ENCODE measurements around the gene TMPRSS4. TPM values are rescaled to one million over a fixed set of nuclear protein-coding genes. Genes with fewer than 3 reads are reported as not detected.

Gene TMPRSS4
- total RNA-seq, 1 donor from 2014 or later, result not detected

DNA sequence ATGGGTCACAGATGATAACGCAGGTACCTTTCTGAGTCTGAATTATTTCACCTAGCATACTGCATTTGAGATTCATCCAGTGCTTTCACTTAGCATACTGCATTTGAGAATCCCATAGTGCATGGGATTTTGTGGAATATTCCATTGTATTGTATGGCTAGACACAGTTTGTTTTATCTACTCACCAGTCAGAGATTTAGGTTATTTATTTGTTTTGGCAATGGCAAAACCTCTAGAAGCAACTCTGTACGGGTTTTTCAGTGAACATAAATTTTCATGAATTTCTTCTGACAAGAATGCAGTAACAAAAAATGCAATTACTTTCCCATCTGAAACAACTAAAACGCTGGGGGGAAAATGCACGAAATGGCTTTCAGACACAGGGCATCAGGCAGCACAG, 51.4 kb downstream of the TMPRSS4 start:
- no peaks in the 10 kb centered on the region for H3K9me3 Mint-ChIP-seq
- peaks cover 3% of the 10 kb centered on the region for H3K27me3 Mint-ChIP-seq (ENCODE audit: insufficient read depth)
- intact Hi-C loops (cut with micrococcal nuclease), result no loop called here
- no peak overlapping the region for H3K27ac Mint-ChIP-seq
- no peak overlapping the region for H3K4me3 Mint-ChIP-seq
- H3K4me1 Mint-ChIP-seq (ENCODE audit: low read depth), result no peaks in the 10 kb centered on the region
- H3K36me3 Mint-ChIP-seq (ENCODE audit: low read depth), result no peaks in the 10 kb centered on the region
- no peak for DNase-seq (ENCODE audit: low spot score)

DNA sequence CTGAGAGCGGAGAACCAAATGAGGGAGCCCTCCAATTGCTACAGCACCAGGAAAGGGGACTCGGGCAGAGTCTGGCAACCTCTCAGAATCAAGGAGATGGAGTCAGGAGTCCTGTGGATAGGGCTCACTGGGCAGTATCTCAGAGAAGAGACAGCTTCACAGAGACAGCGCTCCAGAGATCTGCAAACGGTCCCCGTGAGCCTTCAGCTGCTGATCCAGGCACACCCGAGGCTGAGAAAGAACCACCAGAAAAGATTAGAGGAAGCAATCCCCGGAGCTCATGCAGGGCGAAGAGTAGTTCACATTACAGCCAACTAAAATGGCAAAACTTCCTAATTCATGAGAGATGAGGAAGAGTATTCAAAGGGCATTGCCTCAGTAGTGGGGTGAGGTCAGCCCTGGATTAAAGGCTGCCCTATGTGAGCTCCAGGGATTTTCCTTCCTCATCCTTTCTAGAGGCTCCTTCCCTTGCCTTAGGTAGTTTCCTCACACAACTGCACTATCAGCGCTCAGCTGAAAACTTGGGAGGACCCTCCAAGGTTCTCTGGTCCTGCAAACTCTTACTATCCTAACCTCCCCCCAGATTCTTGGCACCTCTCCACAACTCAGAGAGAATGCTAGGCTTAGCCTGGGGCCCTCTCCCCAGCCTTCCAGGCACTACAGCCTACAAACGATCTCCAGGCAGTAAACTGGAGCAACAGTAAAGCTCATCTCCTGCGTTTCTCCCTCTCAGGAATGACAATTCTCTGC, 52.0 kb downstream of the TMPRSS4 start:
- DNase-seq (ENCODE audit: low spot score), result no peak
- H3K4me3 Mint-ChIP-seq, result no peak overlapping the region
- H3K9me3 Mint-ChIP-seq, result no peaks in the 10 kb centered on the region
- H3K27ac Mint-ChIP-seq, result no peak overlapping the region
- H3K36me3 Mint-ChIP-seq (ENCODE audit: low read depth), result no peaks in the 10 kb centered on the region
- intact Hi-C loops (cut with micrococcal nuclease), result no loop called here
- peaks cover 5% of the 10 kb centered on the region for H3K27me3 Mint-ChIP-seq (ENCODE audit: insufficient read depth)
- no peaks in the 10 kb centered on the region for H3K4me1 Mint-ChIP-seq (ENCODE audit: low read depth)

GRCh38 chr11:118129471-118130172, 52.7 kb downstream of the TMPRSS4 start:
- Mint-ChIP-seq H3K4me1 (ENCODE audit: low read depth) (no peaks in the 10 kb centered on the region), H3K4me3 (no peak overlapping the region), H3K27ac (no peak overlapping the region), H3K27me3 (ENCODE audit: insufficient read depth) (peaks cover 8% of the 10 kb centered on the region), H3K36me3 (ENCODE audit: low read depth) (no peaks in the 10 kb centered on the region), H3K9me3 (no peaks in the 10 kb centered on the region)
- no peak for DNase-seq (ENCODE audit: low spot score)
- intact Hi-C loops (cut with micrococcal nuclease), result no loop called here

- DNase-seq (ENCODE audit: low spot score), result no peak
- Mint-ChIP-seq H3K27ac (no peak overlapping the region), H3K4me3 (no peak overlapping the region)
Observed at GRCh38 chr11:118132385-118133151, 55.7 kb downstream of the TMPRSS4 start.

GRCh38 chr11:118133816-118134215, 56.9 kb downstream of the TMPRSS4 start:
- DNase-seq (ENCODE audit: low spot score), result no peak
- Mint-ChIP-seq H3K4me3 (no peak overlapping the region), H3K36me3 (ENCODE audit: low read depth) (no peaks in the 10 kb centered on the region), H3K9me3 (no peaks in the 10 kb centered on the region), H3K27me3 (ENCODE audit: insufficient read depth) (peaks cover 11% of the 10 kb centered on the region), H3K4me1 (ENCODE audit: low read depth) (no peaks in the 10 kb centered on the region), H3K27ac (no peak overlapping the region)
- intact Hi-C loops (cut with micrococcal nuclease), result no loop called here

More at GRCh38 chr11:118132385-118133151, 55.7 kb downstream of the TMPRSS4 start:
- no peaks in the 10 kb centered on the region for H3K36me3 Mint-ChIP-seq (ENCODE audit: low read depth)
- H3K27me3 Mint-ChIP-seq (ENCODE audit: insufficient read depth), result peaks cover 11% of the 10 kb centered on the region
- intact Hi-C loops (cut with micrococcal nuclease), result no loop called here
- H3K9me3 Mint-ChIP-seq, result no peaks in the 10 kb centered on the region
- H3K4me1 Mint-ChIP-seq (ENCODE audit: low read depth), result no peaks in the 10 kb centered on the region

GRCh38 chr11:118135051-118135795, 58.3 kb downstream of the TMPRSS4 start:
- no peaks in the 10 kb centered on the region for H3K9me3 Mint-ChIP-seq
- H3K4me3 Mint-ChIP-seq, result no peak overlapping the region
- no peaks in the 10 kb centered on the region for H3K36me3 Mint-ChIP-seq (ENCODE audit: low read depth)
- DNase-seq (ENCODE audit: low spot score), result no peak
- H3K27ac Mint-ChIP-seq, result no peak overlapping the region
- peaks cover 17% of the 10 kb centered on the region for H3K27me3 Mint-ChIP-seq (ENCODE audit: insufficient read depth)
- intact Hi-C loops (cut with micrococcal nuclease), result no loop called here
- no peaks in the 10 kb centered on the region for H3K4me1 Mint-ChIP-seq (ENCODE audit: low read depth)

GRCh38 chr11:118135796-118136165, 58.9 kb downstream of the TMPRSS4 start:
- Mint-ChIP-seq H3K27ac (no peak overlapping the region), H3K9me3 (no peaks in the 10 kb centered on the region), H3K4me3 (no peak overlapping the region), H3K27me3 (ENCODE audit: insufficient read depth) (peaks cover 21% of the 10 kb centered on the region), H3K36me3 (ENCODE audit: low read depth) (no peaks in the 10 kb centered on the region), H3K4me1 (ENCODE audit: low read depth) (no peaks in the 10 kb centered on the region)
- no peak for DNase-seq (ENCODE audit: low spot score)
- intact Hi-C loops (cut with micrococcal nuclease), result no loop called here

DNA sequence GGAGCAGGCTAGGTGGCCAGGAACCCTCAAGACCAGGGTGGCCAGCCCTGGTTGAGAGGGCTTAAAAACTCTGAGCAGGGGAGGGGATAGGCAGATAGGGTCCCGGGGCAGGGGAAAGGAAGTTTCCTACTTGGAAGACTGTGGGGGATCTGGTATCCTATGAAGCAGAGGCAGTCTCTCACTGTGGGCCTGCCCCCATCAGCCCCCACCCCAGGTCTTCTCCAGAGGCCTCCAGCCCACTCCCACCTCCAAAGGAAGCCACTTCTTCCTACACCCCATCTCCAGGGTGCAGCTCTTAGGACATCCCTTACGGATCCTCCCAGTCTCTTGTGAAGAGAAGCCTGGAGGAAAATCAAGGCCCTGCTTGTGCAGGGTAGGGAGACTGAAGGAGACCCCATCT, 59.5 kb downstream of the TMPRSS4 start:
- no peaks in the 10 kb centered on the region for H3K9me3 Mint-ChIP-seq
- DNase-seq (ENCODE audit: low spot score), result no peak
- no peaks in the 10 kb centered on the region for H3K36me3 Mint-ChIP-seq (ENCODE audit: low read depth)
- H3K27ac Mint-ChIP-seq, result no peak overlapping the region
- no peak overlapping the region for H3K4me3 Mint-ChIP-seq
- H3K4me1 Mint-ChIP-seq (ENCODE audit: low read depth), result no peaks in the 10 kb centered on the region
- peaks cover 23% of the 10 kb centered on the region for H3K27me3 Mint-ChIP-seq (ENCODE audit: insufficient read depth)
- intact Hi-C loops (cut with micrococcal nuclease), result no loop called here

- peaks cover 24% of the 10 kb centered on the region for H3K27me3 Mint-ChIP-seq (ENCODE audit: insufficient read depth)
- intact Hi-C loops (cut with micrococcal nuclease), result no loop called here
- no peak overlapping the region for H3K4me3 Mint-ChIP-seq
Observed at GRCh38 chr11:118136801-118137200, 59.9 kb downstream of the TMPRSS4 start.

GRCh38 chr11:118138839-118139420, 62.1 kb downstream of the TMPRSS4 start:
- no peaks in the 10 kb centered on the region for H3K9me3 Mint-ChIP-seq
- H3K36me3 Mint-ChIP-seq (ENCODE audit: low read depth), result no peaks in the 10 kb centered on the region
- DNase-seq (ENCODE audit: low spot score), result no peak
- intact Hi-C loops (cut with micrococcal nuclease), result no loop called here
- H3K27ac Mint-ChIP-seq, result no peak overlapping the region
- H3K27me3 Mint-ChIP-seq (ENCODE audit: insufficient read depth), result peaks cover 24% of the 10 kb centered on the region
- peaks cover 12% of the 10 kb centered on the region for H3K4me1 Mint-ChIP-seq (ENCODE audit: low read depth)
- H3K4me3 Mint-ChIP-seq, result no peak overlapping the region

More at GRCh38 chr11:118136801-118137200, 59.9 kb downstream of the TMPRSS4 start:
- Mint-ChIP-seq H3K27ac (no peak overlapping the region), H3K9me3 (no peaks in the 10 kb centered on the region), H3K36me3 (ENCODE audit: low read depth) (no peaks in the 10 kb centered on the region), H3K4me1 (ENCODE audit: low read depth) (no peaks in the 10 kb centered on the region)
- DNase-seq (ENCODE audit: low spot score), result no peak

- Mint-ChIP-seq H3K27ac (no peak overlapping the region), H3K27me3 (ENCODE audit: insufficient read depth) (peaks cover 27% of the 10 kb centered on the region), H3K4me3 (no peak overlapping the region), H3K9me3 (no peaks in the 10 kb centered on the region), H3K4me1 (ENCODE audit: low read depth) (peaks cover 12% of the 10 kb centered on the region), H3K36me3 (ENCODE audit: low read depth) (no peaks in the 10 kb centered on the region)
- intact Hi-C loops (cut with micrococcal nuclease), result no loop called here
- no peak for DNase-seq (ENCODE audit: low spot score)
Observed at GRCh38 chr11:118139578-118139977, 62.7 kb downstream of the TMPRSS4 start.

DNA sequence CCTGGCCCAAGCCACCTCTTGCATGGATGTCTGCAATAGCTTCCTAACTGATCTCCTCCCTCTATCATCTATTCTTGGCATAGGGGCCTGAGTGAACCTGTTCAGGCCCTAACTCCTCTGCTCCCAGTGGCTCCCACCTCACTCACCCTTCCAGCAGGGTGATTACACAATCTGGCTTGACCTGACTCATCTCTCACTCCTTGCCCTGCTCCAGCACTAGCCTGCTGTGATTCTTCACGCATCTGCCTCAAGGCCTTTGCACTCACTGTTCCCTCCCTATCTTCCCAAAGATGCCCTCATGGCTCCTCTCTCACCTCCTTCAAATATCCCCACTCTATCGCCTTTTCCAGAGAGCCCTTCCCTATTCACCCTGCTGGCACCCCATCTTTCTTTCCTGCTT, 65.2 kb downstream of the TMPRSS4 start:
- no peak for DNase-seq (ENCODE audit: low spot score)
- no peak overlapping the region for H3K4me3 Mint-ChIP-seq
- peaks cover 17% of the 10 kb centered on the region for H3K4me1 Mint-ChIP-seq (ENCODE audit: low read depth)
- H3K27ac Mint-ChIP-seq, result no peak overlapping the region
- H3K27me3 Mint-ChIP-seq (ENCODE audit: insufficient read depth), result peaks cover 39% of the 10 kb centered on the region
- no peaks in the 10 kb centered on the region for H3K9me3 Mint-ChIP-seq
- no peaks in the 10 kb centered on the region for H3K36me3 Mint-ChIP-seq (ENCODE audit: low read depth)
- intact Hi-C loops (cut with micrococcal nuclease), result no loop called here

Measured in activated T-helper 1 cell treated with anti-CD3 and anti-CD28 coated beads, Interleukin-12 subunit alpha, Interleukin-12 subunit beta, Interleukin-2, Interleukin-4 antibody, amounts not matched to agents 30 ng/mL and 10 ng/mL and 1 ng/mL, durations not matched to agents 14 hours and 24 hours and 36 hours (primary cell).